ENCODE results near the gene MOV10L1.
"Not testable (repeated sequence)": the region's sequence is repeated elsewhere in the genome, so short reads cannot be mapped to it uniquely, and the experiment has no call there.

MOV10L1 gene

DNA sequence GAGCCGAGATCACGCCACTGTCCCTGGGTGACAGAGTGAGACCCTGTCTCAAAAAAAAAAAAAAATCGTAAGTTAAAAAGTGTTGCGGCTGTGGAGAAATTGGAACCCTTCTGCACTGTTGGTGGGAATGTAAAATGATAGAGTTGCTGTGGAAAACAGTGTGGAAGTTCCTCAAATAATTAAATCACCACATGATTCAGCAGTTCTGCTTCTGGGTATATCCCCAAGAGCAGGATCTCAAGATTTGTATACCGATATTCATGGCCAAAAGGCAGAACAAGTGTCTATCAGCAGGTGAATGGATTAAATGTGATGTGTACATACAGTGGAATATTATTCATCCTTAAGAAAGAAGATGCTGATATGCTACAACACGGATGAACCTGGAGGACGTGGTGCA, 114.8 kb downstream of the MOV10L1 start:
- no peak overlapping the region for H4K5ac ChIP-seq (ENCODE audit: low read length)
- no peak overlapping the region for H2AK5ac ChIP-seq (ENCODE audit: low read length)
- no peak overlapping the region for H3K18ac ChIP-seq (ENCODE audit: low read length)
- no peak overlapping the region for H2BK5ac ChIP-seq (ENCODE audit: low read length)
- H3K23ac ChIP-seq (ENCODE audit: low read length) = no peak overlapping the region
- no peak for DNase-seq
- no peak overlapping the region for H4K8ac ChIP-seq (ENCODE audit: low read depth, low read length)
- no peak overlapping the region for H3K9ac ChIP-seq (ENCODE audit: low read length)
- no peak overlapping the region for H3K4me3 ChIP-seq (ENCODE audit: low read length)
- no peaks in the 10 kb centered on the region for H3K27me3 ChIP-seq (ENCODE audit: insufficient read depth, low read length, poor library complexity)
- H2BK120ac ChIP-seq (ENCODE audit: low read depth, low read length) = no peak overlapping the region
- H3K27ac ChIP-seq (ENCODE audit: low read depth, low read length) = no peak overlapping the region
- no peak overlapping the region for H3K4ac ChIP-seq (ENCODE audit: low read depth, low read length)
- H3K36me3 ChIP-seq (ENCODE audit: control insufficient read depth, insufficient read depth, low read length) = no peaks in the 10 kb centered on the region
- H3K56ac ChIP-seq (ENCODE audit: low read length) = no peak overlapping the region
- peaks cover 7% of the 10 kb centered on the region for H3K79me2 ChIP-seq (ENCODE audit: control insufficient read depth, insufficient read depth, low read length)
- H2BK15ac ChIP-seq (replicated peaks; ENCODE audit: low read depth) = no peak overlapping the region
- H3K4me2 ChIP-seq (ENCODE audit: low read length) = no peak overlapping the region
- peaks cover 3% of the 10 kb centered on the region for H3K4me1 ChIP-seq (ENCODE audit: control insufficient read depth, low read depth, low read length)
- WGBS (ENCODE audit: extremely low coverage, insufficient coverage, low lambda C conversion rate) = no CpG with 5 or more reads among the region's 7 CpGs
- peaks cover 12% of the 10 kb centered on the region for H3K79me1 ChIP-seq (ENCODE audit: low read length)

DNA sequence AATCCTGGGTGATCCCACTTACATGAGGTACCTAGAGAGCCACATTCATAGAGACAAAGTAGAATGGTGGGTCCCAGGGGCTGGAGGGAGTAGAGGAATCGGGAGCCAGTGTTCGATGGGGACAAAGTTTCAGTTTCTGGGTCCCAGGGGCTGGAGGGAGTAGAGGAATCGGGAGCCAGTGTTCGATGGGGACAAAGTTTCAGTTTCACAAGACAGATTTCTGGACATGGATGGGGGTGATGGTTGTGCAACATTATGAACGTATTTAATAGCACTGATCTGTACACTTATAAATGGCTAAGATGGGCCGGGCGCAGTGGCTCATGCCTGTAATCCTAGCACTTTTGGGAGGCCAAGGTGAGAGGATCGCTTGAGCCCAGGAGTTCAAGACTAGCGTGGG, 115.2 kb downstream of the MOV10L1 start:
- not testable (repeated sequence) for H3K4me2 ChIP-seq (ENCODE audit: low read length); DNase-seq; H2AK5ac ChIP-seq (ENCODE audit: low read length); H3K9ac ChIP-seq (ENCODE audit: low read length); H4K5ac ChIP-seq (ENCODE audit: low read length); H3K18ac ChIP-seq (ENCODE audit: low read length); H2BK5ac ChIP-seq (ENCODE audit: low read length); H2BK120ac ChIP-seq (ENCODE audit: low read depth, low read length); H3K56ac ChIP-seq (ENCODE audit: low read length); H3K27ac ChIP-seq (ENCODE audit: low read depth, low read length); H3K4ac ChIP-seq (ENCODE audit: low read depth, low read length); H3K79me2 ChIP-seq (ENCODE audit: control insufficient read depth, insufficient read depth, low read length); H4K8ac ChIP-seq (ENCODE audit: low read depth, low read length); H3K36me3 ChIP-seq (ENCODE audit: control insufficient read depth, insufficient read depth, low read length); H3K27me3 ChIP-seq (ENCODE audit: insufficient read depth, low read length, poor library complexity); H2BK15ac ChIP-seq (replicated peaks; ENCODE audit: low read depth); H3K23ac ChIP-seq (ENCODE audit: low read length); H3K4me1 ChIP-seq (ENCODE audit: control insufficient read depth, low read depth, low read length); H3K4me3 ChIP-seq (ENCODE audit: low read length)
- H3K79me1 ChIP-seq (ENCODE audit: low read length) = peaks cover 12% of the 10 kb centered on the region
- WGBS (ENCODE audit: extremely low coverage, insufficient coverage, low lambda C conversion rate) = no CpG with 5 or more reads among the region's 9 CpGs

DNA sequence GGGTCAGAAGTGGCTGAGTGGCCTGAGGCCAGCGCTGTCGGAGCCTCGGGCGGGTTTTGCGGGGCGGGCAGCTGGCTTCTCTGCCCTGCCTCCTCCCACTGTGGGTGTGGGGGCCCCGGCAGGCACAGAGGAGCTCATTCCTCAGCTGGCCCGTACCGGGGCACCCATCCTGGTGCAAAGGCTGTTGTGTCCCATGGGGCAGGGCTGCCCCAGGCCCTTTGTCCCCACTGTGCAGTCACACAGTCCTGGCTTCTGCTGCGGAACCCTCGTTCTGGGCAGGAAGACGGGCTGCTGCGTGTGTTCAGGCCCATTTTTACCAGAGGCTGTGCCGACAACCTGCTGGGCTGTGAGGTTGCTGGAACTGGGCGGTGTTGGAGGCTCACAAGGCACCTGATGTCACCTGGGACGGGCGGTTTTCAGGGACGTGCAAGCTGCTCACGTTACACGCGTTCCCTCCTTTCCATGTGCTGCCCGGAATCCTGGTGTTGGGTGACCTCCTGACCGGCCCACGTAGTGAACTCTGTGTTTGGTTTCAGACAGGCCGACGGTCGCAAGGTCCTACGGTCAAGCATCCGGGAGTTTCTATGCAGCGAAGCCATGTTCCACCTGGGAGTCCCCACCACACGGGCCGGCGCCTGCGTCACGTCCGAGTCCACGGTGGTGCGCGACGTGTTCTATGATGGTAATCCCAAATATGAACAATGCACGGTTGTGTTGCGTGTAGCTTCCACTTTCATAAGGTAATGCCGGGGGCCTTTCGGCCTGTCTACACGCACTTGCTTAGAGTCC, 116.2 kb downstream of the MOV10L1 start:
- no peak for DNase-seq
- H3K4ac ChIP-seq (ENCODE audit: low read depth, low read length) = no peak overlapping the region
- H3K27ac ChIP-seq (ENCODE audit: low read depth, low read length) = no peak overlapping the region
- H4K5ac ChIP-seq (ENCODE audit: low read length) = no peak overlapping the region
- no peak overlapping the region for H3K23ac ChIP-seq (ENCODE audit: low read length)
- H3K79me2 ChIP-seq (ENCODE audit: control insufficient read depth, insufficient read depth, low read length) = peaks cover 7% of the 10 kb centered on the region
- H3K56ac ChIP-seq (ENCODE audit: low read length) = no peak overlapping the region
- no peak overlapping the region for H3K9ac ChIP-seq (ENCODE audit: low read length)
- no peak overlapping the region for H2BK5ac ChIP-seq (ENCODE audit: low read length)
- no peak overlapping the region for H2BK120ac ChIP-seq (ENCODE audit: low read depth, low read length)
- no peak overlapping the region for H2AK5ac ChIP-seq (ENCODE audit: low read length)
- WGBS (ENCODE audit: extremely low coverage, insufficient coverage, low lambda C conversion rate) = no CpG with 5 or more reads among the region's 45 CpGs
- H3K36me3 ChIP-seq (ENCODE audit: control insufficient read depth, insufficient read depth, low read length) = no peaks in the 10 kb centered on the region
- no peak overlapping the region for H2BK15ac ChIP-seq (replicated peaks; ENCODE audit: low read depth)
- H3K4me2 ChIP-seq (ENCODE audit: low read length) = no peak overlapping the region
- H3K4me3 ChIP-seq (ENCODE audit: low read length) = no peak overlapping the region
- H3K27me3 ChIP-seq (ENCODE audit: insufficient read depth, low read length, poor library complexity) = no peaks in the 10 kb centered on the region
- peaks cover 3% of the 10 kb centered on the region for H3K4me1 ChIP-seq (ENCODE audit: control insufficient read depth, low read depth, low read length)
- no peak overlapping the region for H3K18ac ChIP-seq (ENCODE audit: low read length)
- no peak overlapping the region for H4K8ac ChIP-seq (ENCODE audit: low read depth, low read length)
- H3K79me1 ChIP-seq (ENCODE audit: low read length) = peaks cover 12% of the 10 kb centered on the region

DNA sequence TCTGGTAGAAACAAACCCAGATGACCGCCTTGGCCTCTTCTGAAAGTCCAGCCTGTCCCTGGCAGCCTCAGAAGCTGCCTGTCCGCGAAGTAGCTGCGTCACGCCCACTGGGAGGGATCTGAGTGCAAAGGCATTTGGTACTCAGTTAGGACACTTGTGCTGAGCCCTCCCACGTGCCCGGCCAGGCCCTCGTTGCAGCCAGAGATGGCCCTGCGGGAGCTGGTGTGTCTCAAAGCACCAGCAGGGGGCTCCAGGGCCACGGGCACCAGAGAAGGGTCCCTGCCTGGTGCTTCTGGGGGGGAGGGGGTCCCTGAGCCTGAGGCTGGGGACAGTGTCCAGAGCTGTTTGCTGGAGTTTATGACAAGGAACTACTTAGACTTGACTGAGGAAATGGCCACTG, 116.8 kb downstream of the MOV10L1 start:
- H2BK5ac ChIP-seq (ENCODE audit: low read length) = no peak overlapping the region
- H4K5ac ChIP-seq (ENCODE audit: low read length) = no peak overlapping the region
- peaks cover 7% of the 10 kb centered on the region for H3K79me2 ChIP-seq (ENCODE audit: control insufficient read depth, insufficient read depth, low read length)
- WGBS (ENCODE audit: extremely low coverage, insufficient coverage, low lambda C conversion rate) = no CpG with 5 or more reads among the region's 10 CpGs
- no peak overlapping the region for H2AK5ac ChIP-seq (ENCODE audit: low read length)
- no peak overlapping the region for H3K56ac ChIP-seq (ENCODE audit: low read length)
- H3K27me3 ChIP-seq (ENCODE audit: insufficient read depth, low read length, poor library complexity) = no peaks in the 10 kb centered on the region
- no peak overlapping the region for H3K4ac ChIP-seq (ENCODE audit: low read depth, low read length)
- H2BK15ac ChIP-seq (replicated peaks; ENCODE audit: low read depth) = no peak overlapping the region
- DNase-seq = peak; percentile 82
- no peak overlapping the region for H3K4me3 ChIP-seq (ENCODE audit: low read length)
- no peak overlapping the region for H4K8ac ChIP-seq (ENCODE audit: low read depth, low read length)
- H3K4me1 ChIP-seq (ENCODE audit: control insufficient read depth, low read depth, low read length) = peaks cover 3% of the 10 kb centered on the region
- peaks cover 2% of the 10 kb centered on the region for H3K36me3 ChIP-seq (ENCODE audit: control insufficient read depth, insufficient read depth, low read length)
- H3K9ac ChIP-seq (ENCODE audit: low read length) = no peak overlapping the region
- H2BK120ac ChIP-seq (ENCODE audit: low read depth, low read length) = no peak overlapping the region
- no peak overlapping the region for H3K23ac ChIP-seq (ENCODE audit: low read length)
- H3K27ac ChIP-seq (ENCODE audit: low read depth, low read length) = no peak overlapping the region
- no peak overlapping the region for H3K18ac ChIP-seq (ENCODE audit: low read length)
- peaks cover 11% of the 10 kb centered on the region for H3K79me1 ChIP-seq (ENCODE audit: low read length)
- H3K4me2 ChIP-seq (ENCODE audit: low read length) = no peak overlapping the region

DNA sequence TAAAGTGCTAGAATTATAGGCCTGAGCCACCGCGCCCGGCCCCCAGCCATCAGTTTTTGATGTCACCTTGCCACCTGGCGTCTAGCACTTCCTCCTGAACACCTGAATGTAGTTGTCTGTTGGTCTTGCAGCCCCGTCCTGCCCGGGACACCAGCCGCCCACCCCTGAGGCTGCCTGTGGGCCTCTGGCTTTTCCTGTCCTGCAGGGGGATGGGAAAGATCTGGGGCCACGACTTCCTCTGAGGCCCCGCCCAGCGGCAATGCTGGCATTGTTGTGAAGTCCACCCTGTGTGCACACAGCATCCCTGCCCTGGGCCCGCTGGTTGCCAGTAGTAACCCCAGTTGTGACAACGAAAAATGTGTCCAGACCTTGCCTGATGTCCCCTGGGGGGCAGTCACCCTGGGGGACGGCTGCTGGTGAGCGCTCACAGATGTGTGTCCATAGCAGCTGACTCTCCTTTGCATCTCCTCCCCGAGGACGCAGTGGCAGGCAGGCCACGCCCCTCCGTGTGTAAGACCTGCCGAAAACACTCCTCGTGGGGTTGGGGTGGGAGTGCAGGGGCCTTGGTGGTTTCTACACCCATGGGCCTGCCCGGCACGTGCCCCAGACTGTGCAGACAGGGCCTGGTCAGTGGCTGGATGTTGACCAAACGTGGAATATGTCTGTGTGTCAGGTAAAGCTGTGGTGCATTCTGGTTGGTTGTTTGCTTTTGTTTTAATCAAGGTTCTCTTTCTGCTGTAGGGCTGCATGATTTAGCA, 117.8 kb downstream of the MOV10L1 start:
- H3K36me3 ChIP-seq (ENCODE audit: control insufficient read depth, insufficient read depth, low read length) = peaks cover 2% of the 10 kb centered on the region
- no peak for DNase-seq

More for the DNA sequence above, 117.8 kb downstream of the MOV10L1 start:
- H3K4ac ChIP-seq (ENCODE audit: low read depth, low read length) = no peak overlapping the region
- H2BK15ac ChIP-seq (replicated peaks; ENCODE audit: low read depth) = no peak overlapping the region
- no peaks in the 10 kb centered on the region for H3K27me3 ChIP-seq (ENCODE audit: insufficient read depth, low read length, poor library complexity)
- no peak overlapping the region for H2AK5ac ChIP-seq (ENCODE audit: low read length)
- no CpG with 5 or more reads among the region's 23 CpGs for WGBS (ENCODE audit: extremely low coverage, insufficient coverage, low lambda C conversion rate)
- H3K79me1 ChIP-seq (ENCODE audit: low read length) = peaks cover 6% of the 10 kb centered on the region
- H3K4me1 ChIP-seq (ENCODE audit: control insufficient read depth, low read depth, low read length) = no peaks in the 10 kb centered on the region
- no peak overlapping the region for H2BK5ac ChIP-seq (ENCODE audit: low read length)
- no peak overlapping the region for H4K8ac ChIP-seq (ENCODE audit: low read depth, low read length)
- no peaks in the 10 kb centered on the region for H3K79me2 ChIP-seq (ENCODE audit: control insufficient read depth, insufficient read depth, low read length)
- H3K23ac ChIP-seq (ENCODE audit: low read length) = no peak overlapping the region
- H3K9ac ChIP-seq (ENCODE audit: low read length) = no peak overlapping the region
- H3K18ac ChIP-seq (ENCODE audit: low read length) = no peak overlapping the region
- H2BK120ac ChIP-seq (ENCODE audit: low read depth, low read length) = no peak overlapping the region
- H3K56ac ChIP-seq (ENCODE audit: low read length) = no peak overlapping the region
- H3K4me2 ChIP-seq (ENCODE audit: low read length) = no peak overlapping the region
- no peak overlapping the region for H3K4me3 ChIP-seq (ENCODE audit: low read length)
- H3K27ac ChIP-seq (ENCODE audit: low read depth, low read length) = no peak overlapping the region
- no peak overlapping the region for H4K5ac ChIP-seq (ENCODE audit: low read length)

Data from mesendoderm (in vitro differentiated cells).